ENCODE results near the gene SPCS1.
A peak's percentile ranks its signal among the peaks of the same experiment; 100 is the strongest.

The SPCS1 gene

GRCh38 chr3:52743152-52743551, 37.2 kb downstream of the SPCS1 start:
- WGBS (ENCODE audit: extremely low coverage, insufficient coverage, low lambda C conversion rate), result no CpG with 5 or more reads among the region's 5 CpGs
- no peak overlapping the region for H3K23ac ChIP-seq (ENCODE audit: low read length)
- no peak for DNase-seq
- no peak overlapping the region for H3K4me3 ChIP-seq (ENCODE audit: low read length)
- no peak overlapping the region for H3K56ac ChIP-seq (ENCODE audit: low read length)
- H3K4ac ChIP-seq (ENCODE audit: low read depth, low read length), result no peak overlapping the region
- no peaks in the 10 kb centered on the region for H3K79me2 ChIP-seq (ENCODE audit: control insufficient read depth, insufficient read depth, low read length)
- no peaks in the 10 kb centered on the region for H3K27me3 ChIP-seq (ENCODE audit: insufficient read depth, low read length, poor library complexity)
- no peaks in the 10 kb centered on the region for H3K79me1 ChIP-seq (ENCODE audit: low read length)
- no peak overlapping the region for H2BK120ac ChIP-seq (ENCODE audit: low read depth, low read length)
- H2AK5ac ChIP-seq (ENCODE audit: low read length), result no peak overlapping the region
- H2BK15ac ChIP-seq (replicated peaks; ENCODE audit: low read depth), result no peak overlapping the region
- no peaks in the 10 kb centered on the region for H3K4me1 ChIP-seq (ENCODE audit: control insufficient read depth, low read depth, low read length)
- no peak overlapping the region for H3K9ac ChIP-seq (ENCODE audit: low read length)
- no peak overlapping the region for H4K5ac ChIP-seq (ENCODE audit: low read length)
- peaks cover 3% of the 10 kb centered on the region for H3K36me3 ChIP-seq (ENCODE audit: control insufficient read depth, insufficient read depth, low read length)
- no peak overlapping the region for H3K27ac ChIP-seq (ENCODE audit: low read depth, low read length)
- no peak overlapping the region for H4K8ac ChIP-seq (ENCODE audit: low read depth, low read length)
- H2BK5ac ChIP-seq (ENCODE audit: low read length), result no peak overlapping the region
- H3K18ac ChIP-seq (ENCODE audit: low read length), result no peak overlapping the region
- no peak overlapping the region for H3K4me2 ChIP-seq (ENCODE audit: low read length)

GRCh38 chr3:52743721-52744120, 37.8 kb downstream of the SPCS1 start:
- Histone ChIP-seq H3K27me3 (ENCODE audit: insufficient read depth, low read length, poor library complexity) (no peaks in the 10 kb centered on the region), H2BK5ac (ENCODE audit: low read length) (no peak overlapping the region), H3K4me2 (ENCODE audit: low read length) (no peak overlapping the region), H3K27ac (ENCODE audit: low read depth, low read length) (no peak overlapping the region), H2BK120ac (ENCODE audit: low read depth, low read length) (no peak overlapping the region), H4K5ac (ENCODE audit: low read length) (no peak overlapping the region), H3K79me2 (ENCODE audit: control insufficient read depth, insufficient read depth, low read length) (no peaks in the 10 kb centered on the region), H4K8ac (ENCODE audit: low read depth, low read length) (no peak overlapping the region), H3K18ac (ENCODE audit: low read length) (no peak overlapping the region), H3K36me3 (ENCODE audit: control insufficient read depth, insufficient read depth, low read length) (peaks cover 3% of the 10 kb centered on the region), H3K4me3 (ENCODE audit: low read length) (no peak overlapping the region), H2BK15ac (replicated peaks; ENCODE audit: low read depth) (no peak overlapping the region), H3K56ac (ENCODE audit: low read length) (no peak overlapping the region), H2AK5ac (ENCODE audit: low read length) (no peak overlapping the region), H3K23ac (ENCODE audit: low read length) (no peak overlapping the region), H3K4me1 (ENCODE audit: control insufficient read depth, low read depth, low read length) (no peaks in the 10 kb centered on the region), H3K79me1 (ENCODE audit: low read length) (no peaks in the 10 kb centered on the region), H3K9ac (ENCODE audit: low read length) (no peak overlapping the region), H3K4ac (ENCODE audit: low read depth, low read length) (no peak overlapping the region)
- no peak for DNase-seq
- WGBS (ENCODE audit: extremely low coverage, insufficient coverage, low lambda C conversion rate), result no CpG with 5 or more reads among the region's 2 CpGs

GRCh38 chr3:52752045-52752660, 46.2 kb downstream of the SPCS1 start:
- H3K36me3 ChIP-seq (ENCODE audit: control insufficient read depth, insufficient read depth, low read length), result peaks cover 5% of the 10 kb centered on the region
- no peak overlapping the region for H2AK5ac ChIP-seq (ENCODE audit: low read length)
- H3K9ac ChIP-seq (ENCODE audit: low read length), result no peak overlapping the region
- WGBS (ENCODE audit: extremely low coverage, insufficient coverage, low lambda C conversion rate), result no CpG with 5 or more reads among the region's 3 CpGs
- H3K4ac ChIP-seq (ENCODE audit: low read depth, low read length), result no peak overlapping the region
- H4K5ac ChIP-seq (ENCODE audit: low read length), result no peak overlapping the region
- H3K79me1 ChIP-seq (ENCODE audit: low read length), result no peaks in the 10 kb centered on the region
- peak overlapping the region; percentile 19 for H3K27ac ChIP-seq (ENCODE audit: low read depth, low read length)
- no peak overlapping the region for H2BK120ac ChIP-seq (ENCODE audit: low read depth, low read length)
- H3K4me1 ChIP-seq (ENCODE audit: control insufficient read depth, low read depth, low read length), result no peaks in the 10 kb centered on the region
- no peak overlapping the region for H3K4me3 ChIP-seq (ENCODE audit: low read length)
- no peak overlapping the region for H2BK15ac ChIP-seq (replicated peaks; ENCODE audit: low read depth)
- H3K56ac ChIP-seq (ENCODE audit: low read length), result no peak overlapping the region
- no peak for DNase-seq
- H3K79me2 ChIP-seq (ENCODE audit: control insufficient read depth, insufficient read depth, low read length), result no peaks in the 10 kb centered on the region
- H4K8ac ChIP-seq (ENCODE audit: low read depth, low read length), result no peak overlapping the region
- H3K18ac ChIP-seq (ENCODE audit: low read length), result no peak overlapping the region
- H2BK5ac ChIP-seq (ENCODE audit: low read length), result no peak overlapping the region
- no peak overlapping the region for H3K23ac ChIP-seq (ENCODE audit: low read length)
- H3K27me3 ChIP-seq (ENCODE audit: insufficient read depth, low read length, poor library complexity), result no peaks in the 10 kb centered on the region
- no peak overlapping the region for H3K4me2 ChIP-seq (ENCODE audit: low read length)

GRCh38 chr3:52754373-52754772, 48.5 kb downstream of the SPCS1 start:
- Histone ChIP-seq H3K36me3 (ENCODE audit: control insufficient read depth, insufficient read depth, low read length) (peaks cover 3% of the 10 kb centered on the region), H4K8ac (ENCODE audit: low read depth, low read length) (no peak overlapping the region), H3K9ac (ENCODE audit: low read length) (no peak overlapping the region), H3K79me1 (ENCODE audit: low read length) (no peaks in the 10 kb centered on the region), H2BK5ac (ENCODE audit: low read length) (no peak overlapping the region), H3K23ac (ENCODE audit: low read length) (no peak overlapping the region), H3K4me1 (ENCODE audit: control insufficient read depth, low read depth, low read length) (no peaks in the 10 kb centered on the region), H2BK120ac (ENCODE audit: low read depth, low read length) (no peak overlapping the region), H2AK5ac (ENCODE audit: low read length) (no peak overlapping the region), H3K4me2 (ENCODE audit: low read length) (no peak overlapping the region), H4K5ac (ENCODE audit: low read length) (no peak overlapping the region), H3K4me3 (ENCODE audit: low read length) (no peak overlapping the region), H3K56ac (ENCODE audit: low read length) (no peak overlapping the region), H3K18ac (ENCODE audit: low read length) (no peak overlapping the region), H3K79me2 (ENCODE audit: control insufficient read depth, insufficient read depth, low read length) (no peaks in the 10 kb centered on the region), H3K4ac (ENCODE audit: low read depth, low read length) (no peak overlapping the region), H3K27me3 (ENCODE audit: insufficient read depth, low read length, poor library complexity) (no peaks in the 10 kb centered on the region), H3K27ac (ENCODE audit: low read depth, low read length) (no peak overlapping the region), H2BK15ac (replicated peaks; ENCODE audit: low read depth) (no peak overlapping the region)
- WGBS (ENCODE audit: extremely low coverage, insufficient coverage, low lambda C conversion rate), result no CpG with 5 or more reads among the region's 4 CpGs
- no peak for DNase-seq

- Histone ChIP-seq H3K79me1 (ENCODE audit: low read length) (no peaks in the 10 kb centered on the region), H3K56ac (ENCODE audit: low read length) (no peak overlapping the region), H2BK5ac (ENCODE audit: low read length) (no peak overlapping the region), H3K27ac (ENCODE audit: low read depth, low read length) (no peak overlapping the region), H2BK15ac (replicated peaks; ENCODE audit: low read depth) (no peak overlapping the region), H2BK120ac (ENCODE audit: low read depth, low read length) (no peak overlapping the region), H3K27me3 (ENCODE audit: insufficient read depth, low read length, poor library complexity) (no peaks in the 10 kb centered on the region), H3K4ac (ENCODE audit: low read depth, low read length) (no peak overlapping the region), H3K36me3 (ENCODE audit: control insufficient read depth, insufficient read depth, low read length) (peaks cover 3% of the 10 kb centered on the region), H2AK5ac (ENCODE audit: low read length) (no peak overlapping the region), H3K4me1 (ENCODE audit: control insufficient read depth, low read depth, low read length) (no peaks in the 10 kb centered on the region), H3K79me2 (ENCODE audit: control insufficient read depth, insufficient read depth, low read length) (no peaks in the 10 kb centered on the region), H3K9ac (ENCODE audit: low read length) (no peak overlapping the region), H3K4me3 (ENCODE audit: low read length) (no peak overlapping the region), H3K4me2 (ENCODE audit: low read length) (no peak overlapping the region), H3K23ac (ENCODE audit: low read length) (no peak overlapping the region), H3K18ac (ENCODE audit: low read length) (no peak overlapping the region), H4K8ac (ENCODE audit: low read depth, low read length) (no peak overlapping the region), H4K5ac (ENCODE audit: low read length) (no peak overlapping the region)
- DNase-seq, result no peak
- WGBS (ENCODE audit: extremely low coverage, insufficient coverage, low lambda C conversion rate), result no CpG with 5 or more reads among the region's 1 CpG
Measured at GRCh38 chr3:52756141-52756540, 50.2 kb downstream of the SPCS1 start.
